ENCODE data around the gene IRF6.

The IRF6 gene

DNA sequence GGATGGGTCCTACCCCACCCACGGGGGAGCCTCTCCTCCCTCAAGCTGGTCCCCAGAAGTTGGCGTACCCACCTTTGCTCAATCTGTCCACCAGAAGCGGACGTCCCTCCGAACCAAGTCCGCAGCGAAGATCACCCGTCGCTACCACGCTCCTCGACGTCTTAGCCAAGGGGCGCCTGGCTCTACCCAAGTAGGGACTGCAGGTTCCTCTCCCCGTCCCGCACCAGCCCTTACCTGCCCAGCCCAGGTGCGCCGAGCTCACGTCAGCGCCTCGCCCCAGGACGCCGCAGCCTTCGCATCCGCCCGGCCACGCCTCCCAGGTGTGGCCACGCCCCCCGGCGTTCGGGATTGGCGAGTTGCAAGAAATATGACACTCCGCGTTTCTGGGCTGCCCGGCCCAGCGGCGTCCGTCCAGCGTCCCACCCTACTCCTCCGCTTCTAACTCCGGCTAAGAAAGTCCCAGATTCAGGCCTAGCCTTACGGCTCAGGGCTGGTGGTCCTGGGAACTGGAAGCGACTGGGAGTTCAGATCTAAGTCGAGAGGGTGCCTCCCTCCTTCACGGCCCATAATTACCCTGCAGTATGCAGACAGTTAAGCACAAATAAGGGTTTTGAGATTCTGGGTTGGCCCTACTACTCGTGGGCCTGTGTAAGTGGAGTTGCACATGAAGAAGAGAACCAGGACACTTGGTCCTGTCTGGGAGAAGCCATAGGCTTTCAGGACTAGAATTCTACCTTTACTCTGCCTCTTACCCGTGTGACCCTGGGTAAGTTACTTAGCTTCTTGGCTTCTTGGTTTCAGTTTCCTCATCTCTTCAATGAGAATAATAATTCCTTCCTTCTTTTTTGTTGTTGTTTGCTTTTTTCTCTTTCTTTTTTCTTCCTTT is at the start of gene IRF6:
Gene IRF6 (minus strand): TSS at position 268 of the 886 bp plus-strand sequence. CDS start 4,729 bp downstream, outside the sequence.
- peak in 1 of 2 donors; percentile 51 for DNase-seq (ENCODE audit: low read depth in 2 of 2)

DNA sequence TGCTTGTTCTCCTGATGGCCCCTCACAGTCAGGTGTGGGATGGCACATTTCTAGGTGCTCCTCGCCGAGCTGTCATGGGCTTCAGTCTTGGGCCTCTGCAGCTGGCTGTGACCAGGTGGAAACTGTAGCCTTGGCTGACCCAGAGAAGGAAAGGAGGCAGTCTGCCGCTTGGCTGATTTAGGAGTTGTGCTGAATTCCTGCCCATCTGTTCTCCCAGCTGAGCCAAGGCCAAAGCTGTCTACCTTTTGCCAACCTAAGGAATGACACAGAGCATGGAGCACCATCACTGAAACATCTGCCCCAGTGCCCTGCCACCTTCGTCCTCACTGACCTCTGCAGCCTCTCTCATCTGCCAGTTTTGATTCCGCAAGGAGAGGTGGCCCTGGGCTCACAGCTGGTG is 49.7 kb upstream of the IRF6 start:
- no peak for DNase-seq (ENCODE audit: low read depth in 2 of 2)

DNA sequence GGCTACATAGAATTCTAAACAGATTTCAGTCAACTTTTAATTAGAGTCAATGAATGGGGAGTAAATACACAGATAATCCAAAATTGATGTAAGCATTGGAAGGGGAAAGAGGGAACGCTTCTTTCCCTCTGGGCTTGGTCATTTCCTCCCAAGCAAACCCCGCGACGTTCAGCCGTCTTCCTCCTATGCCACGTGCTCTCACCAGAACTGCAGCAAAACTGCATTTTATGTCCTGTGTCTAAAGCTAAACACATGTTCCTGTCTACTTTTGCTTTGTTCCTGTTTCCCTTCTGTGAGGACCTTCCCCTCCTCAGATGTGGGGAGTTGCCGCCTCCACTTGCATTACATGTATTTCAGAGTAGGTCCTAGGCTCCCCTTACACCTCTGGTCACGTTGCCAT is 49.1 kb upstream of the IRF6 start:
- no peak for DNase-seq (ENCODE audit: low read depth in 2 of 2)

DNA sequence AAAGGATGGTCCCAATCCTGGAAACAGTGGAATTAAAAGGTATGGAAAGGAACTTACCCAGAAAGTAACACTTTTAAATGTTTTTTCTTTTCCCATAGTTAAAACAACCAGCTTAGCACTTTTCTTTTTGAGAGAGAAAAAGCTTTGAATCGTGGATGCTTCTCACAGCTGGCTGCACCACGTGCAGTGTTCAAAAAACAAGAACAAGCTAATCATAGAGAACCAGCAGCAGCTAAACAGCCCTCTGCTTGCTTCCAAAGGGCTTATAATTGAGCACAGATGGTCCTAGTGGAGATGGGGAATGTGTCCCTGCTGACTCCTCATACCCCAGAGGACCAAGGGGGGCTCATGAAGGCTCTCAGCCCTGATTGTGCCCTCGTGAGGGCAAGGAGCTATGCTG is 48.3 kb upstream of the IRF6 start:
- DNase-seq (ENCODE audit: low read depth in 2 of 2): no peak

DNA sequence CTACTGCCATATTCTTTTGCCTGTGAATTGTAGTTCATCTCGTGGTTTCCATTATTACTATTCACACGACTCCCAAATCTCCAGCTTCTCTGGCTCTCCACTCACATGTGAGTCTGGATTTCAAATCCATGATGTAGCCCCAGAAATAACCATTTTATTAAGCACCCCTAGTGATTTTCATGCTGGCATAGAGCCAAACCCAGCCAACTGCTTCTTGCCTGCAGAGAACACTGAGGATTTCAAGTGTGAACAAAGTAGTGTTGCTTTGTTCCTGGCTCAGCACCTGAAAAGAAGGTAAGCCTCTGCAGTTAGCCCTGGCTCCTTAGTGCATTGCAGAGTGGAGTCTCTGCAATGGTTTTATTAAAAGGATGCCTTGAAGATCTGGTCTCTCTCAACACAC is 47.7 kb upstream of the IRF6 start:
- no peak for DNase-seq (ENCODE audit: low read depth in 2 of 2)

DNA sequence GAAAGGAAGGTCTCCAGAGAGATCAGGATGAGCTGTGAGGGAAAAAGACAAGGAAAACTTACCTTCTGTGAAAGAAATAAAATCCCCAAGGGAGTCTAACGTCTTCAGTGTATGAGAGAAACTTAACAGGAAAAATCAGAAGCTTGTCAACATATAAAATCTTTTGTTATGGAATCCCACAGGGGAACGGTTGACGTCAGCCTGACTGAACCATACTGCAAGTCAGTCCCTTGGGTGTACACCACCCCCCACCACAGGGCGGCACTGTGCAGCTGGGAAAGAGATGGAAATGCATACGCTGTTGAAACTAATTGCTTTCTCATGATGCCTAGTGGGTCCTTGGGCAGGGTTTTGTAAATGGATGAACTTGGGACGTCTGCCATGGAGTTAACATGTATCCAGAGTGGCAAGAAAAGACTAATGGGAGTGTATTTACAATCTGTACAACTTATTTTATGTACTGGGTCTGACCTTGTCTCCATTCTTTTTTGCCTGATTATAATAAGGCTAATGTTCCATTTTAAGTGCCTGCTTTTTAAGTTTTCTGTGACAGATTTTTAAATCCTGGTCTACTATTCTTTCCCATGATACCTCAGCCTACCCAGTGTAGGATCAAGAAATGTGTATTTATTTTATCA is 44.5 kb upstream of the IRF6 start:
- DNase-seq (ENCODE audit: low read depth in 2 of 2): no peak

DNA sequence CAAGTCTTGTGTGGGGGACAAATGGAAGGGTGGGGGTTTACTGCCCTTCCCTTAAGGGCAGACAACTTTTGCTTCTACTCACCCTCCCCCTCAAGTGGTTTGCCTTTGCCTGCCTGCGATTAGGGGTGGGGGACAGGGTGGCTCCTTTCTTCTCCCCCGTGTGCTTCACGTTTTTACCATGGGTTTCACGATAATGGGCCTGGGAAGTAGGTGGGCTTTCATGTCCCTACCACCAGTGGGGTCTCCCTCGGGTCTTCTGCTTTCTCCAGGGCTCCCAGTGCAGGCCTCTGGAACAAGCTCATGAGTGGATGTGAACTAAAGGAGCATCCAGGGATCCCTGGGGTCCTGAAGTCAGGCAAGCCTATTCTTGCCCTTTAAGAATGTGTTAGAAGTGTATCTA is 43.4 kb upstream of the IRF6 start:
- DNase-seq (ENCODE audit: low read depth in 2 of 2): no peak

DNA sequence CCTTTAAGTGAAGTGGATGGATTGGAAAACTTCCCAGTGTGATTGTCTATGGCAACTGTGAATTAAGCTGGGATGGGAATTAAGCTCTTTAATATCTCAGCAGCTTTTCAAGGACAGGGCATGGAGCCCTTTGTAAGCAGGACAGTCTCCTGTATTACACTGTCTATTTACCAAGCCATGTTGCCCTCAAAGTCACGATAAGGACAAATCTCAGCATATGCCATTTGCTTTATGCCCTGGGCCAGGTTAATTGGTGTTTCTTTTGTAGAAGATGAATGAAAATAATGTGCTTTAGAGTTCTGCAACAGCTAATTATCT is 39.4 kb upstream of the IRF6 start:
- DNase-seq (ENCODE audit: low read depth in 2 of 2): no peak

DNA sequence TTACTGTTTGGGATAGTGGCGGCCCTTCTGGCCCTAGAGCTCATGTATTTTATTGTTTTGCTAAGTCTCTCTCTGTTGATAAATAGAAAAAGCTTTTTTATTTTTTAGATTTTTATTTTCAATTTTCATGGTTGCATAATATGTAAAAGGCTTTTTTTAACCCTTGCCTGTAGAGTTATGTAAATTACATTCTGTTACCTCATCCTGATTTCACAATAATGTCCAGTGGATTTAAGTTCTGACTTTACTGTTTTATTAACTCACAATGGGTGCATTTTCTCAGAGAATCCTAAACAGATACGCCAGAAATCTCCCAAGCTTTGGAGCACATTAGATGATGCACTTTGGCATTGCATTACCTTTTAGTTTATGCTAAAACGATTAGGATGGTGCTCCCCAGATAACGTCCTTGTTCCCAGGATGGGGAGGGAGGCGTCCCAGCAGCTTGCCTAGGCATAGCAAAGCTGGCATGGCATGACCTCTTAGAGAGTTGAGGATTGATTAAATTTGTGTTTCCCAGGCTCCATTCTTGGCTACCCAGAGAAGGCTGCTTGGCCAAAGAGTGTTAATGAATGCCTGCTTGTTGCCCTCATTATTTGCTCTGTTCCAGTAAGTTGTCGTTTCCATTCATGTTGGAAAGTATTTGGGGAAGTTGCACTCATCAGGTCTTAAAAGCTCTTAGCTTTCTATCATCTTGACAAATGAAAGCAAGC is 38.9 kb upstream of the IRF6 start:
- DNase-seq (ENCODE audit: low read depth in 2 of 2): no peak

DNA sequence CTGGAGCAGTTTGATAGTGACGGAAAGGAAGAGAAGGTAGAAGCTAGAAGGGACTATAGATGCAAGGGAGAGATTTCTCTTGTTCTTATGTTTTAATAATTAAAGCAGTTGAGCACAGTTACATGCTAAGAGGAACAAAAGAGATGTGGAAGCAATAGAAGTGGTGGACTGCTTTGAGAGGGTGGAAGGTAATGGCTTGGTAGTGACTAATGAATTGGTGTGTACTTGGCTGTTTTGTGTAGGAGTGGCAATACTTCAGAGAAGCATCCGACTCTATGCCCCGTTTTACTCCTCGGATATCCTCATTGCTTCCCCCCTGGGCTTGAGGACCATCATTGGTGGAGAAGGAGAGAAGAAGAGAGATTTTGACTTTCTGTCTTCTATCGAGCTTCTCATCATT is 34.7 kb upstream of the IRF6 start:
- no peak for DNase-seq (ENCODE audit: low read depth in 2 of 2)

DNA sequence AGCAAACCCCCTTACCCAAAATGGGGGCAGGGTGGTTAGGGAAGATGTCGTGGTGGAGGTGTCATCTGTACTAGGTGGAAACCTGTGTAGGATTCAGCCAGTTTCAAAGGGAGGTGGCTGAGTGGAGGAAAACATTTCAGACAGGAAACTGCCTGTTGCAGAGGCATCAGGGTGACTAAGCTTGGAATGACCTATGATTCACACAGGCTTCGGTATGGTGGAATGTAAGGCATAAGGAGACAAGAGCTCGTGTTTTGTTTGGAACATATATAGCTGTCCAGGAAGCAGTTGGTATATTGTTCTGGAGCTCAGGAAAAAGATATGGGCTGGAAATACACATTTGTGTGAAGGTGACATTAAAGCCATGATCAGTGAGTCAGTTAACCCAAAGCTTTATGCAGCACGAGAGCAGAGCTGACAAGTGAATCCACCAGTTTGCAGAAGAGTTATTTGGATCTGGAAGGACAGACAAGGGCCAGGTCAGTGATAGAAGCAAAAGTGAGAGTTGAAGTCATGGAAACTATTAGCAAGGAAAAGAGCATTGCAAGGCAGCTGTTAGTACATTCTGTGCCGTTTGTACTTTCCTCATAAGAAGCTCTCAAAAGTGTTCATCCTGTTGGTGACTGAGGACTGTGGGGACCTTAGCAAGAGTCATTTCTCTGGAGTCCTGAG is 34.1 kb upstream of the IRF6 start:
- no peak for DNase-seq (ENCODE audit: low read depth in 2 of 2)

DNA sequence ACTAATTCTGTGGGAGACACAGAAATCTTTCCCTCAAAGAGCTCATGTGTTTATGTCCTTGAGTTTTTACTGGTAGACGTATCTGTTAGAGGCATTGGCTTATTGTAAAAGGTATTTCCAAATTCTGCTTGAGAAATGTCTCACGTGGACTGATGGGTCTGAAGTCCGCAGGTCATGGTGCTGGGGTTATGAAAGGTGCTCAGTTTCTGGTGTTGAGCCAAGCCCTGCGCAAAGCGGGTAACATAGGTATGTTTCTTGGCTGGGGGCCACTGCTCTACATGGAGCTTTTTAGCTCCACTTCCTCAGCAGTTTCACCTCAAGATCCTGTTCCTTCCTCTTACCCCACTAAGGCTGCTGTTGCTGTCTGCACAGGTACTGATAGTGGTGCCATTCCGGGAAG is 32.6 kb upstream of the IRF6 start:
- no peak for DNase-seq (ENCODE audit: low read depth in 2 of 2)

DNA sequence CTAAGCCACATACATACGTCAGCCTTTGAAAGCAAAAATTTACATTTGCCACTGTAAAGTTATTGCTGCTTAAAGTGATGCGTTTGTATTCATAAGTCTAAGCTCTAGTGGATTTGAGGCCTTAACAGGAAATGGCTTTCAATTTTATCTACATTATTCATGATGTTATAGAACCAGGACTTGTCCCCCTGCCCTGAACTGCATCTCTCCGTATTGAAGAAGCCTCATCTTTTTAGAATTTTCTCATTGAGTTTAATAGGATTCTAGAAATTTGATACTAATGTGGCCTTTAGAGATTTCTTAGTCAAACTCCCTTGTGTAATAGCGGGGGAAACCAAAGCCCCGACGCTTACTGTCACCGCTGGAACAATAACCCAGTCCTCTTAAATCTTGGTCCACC is 31.7 kb upstream of the IRF6 start:
- DNase-seq (ENCODE audit: low read depth in 2 of 2): no peak

DNA sequence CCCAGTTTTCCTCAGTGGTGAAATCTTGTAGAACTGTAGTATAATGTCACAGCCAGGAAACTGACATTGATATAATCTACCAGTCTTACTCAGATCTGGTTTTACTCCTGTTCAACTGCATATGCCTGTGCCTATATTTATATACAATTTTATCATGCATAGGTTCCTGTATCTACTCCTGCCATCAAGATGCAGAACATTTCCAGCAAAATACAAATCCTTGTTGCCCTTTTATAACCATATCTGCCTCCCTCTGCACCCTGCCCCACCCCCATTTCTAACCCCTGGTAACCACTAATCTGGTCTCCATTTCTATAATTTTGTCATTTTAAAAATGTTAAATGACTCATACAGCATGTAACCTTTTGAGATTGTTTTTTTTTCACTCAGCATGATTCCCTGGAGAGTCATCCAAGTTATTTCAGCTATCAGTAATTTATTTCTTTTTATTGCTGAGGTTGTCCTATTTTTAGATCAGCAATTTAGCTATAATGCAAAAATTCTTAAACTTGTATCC is 29.9 kb upstream of the IRF6 start:
- DNase-seq (ENCODE audit: low read depth in 2 of 2): no peak

DNA sequence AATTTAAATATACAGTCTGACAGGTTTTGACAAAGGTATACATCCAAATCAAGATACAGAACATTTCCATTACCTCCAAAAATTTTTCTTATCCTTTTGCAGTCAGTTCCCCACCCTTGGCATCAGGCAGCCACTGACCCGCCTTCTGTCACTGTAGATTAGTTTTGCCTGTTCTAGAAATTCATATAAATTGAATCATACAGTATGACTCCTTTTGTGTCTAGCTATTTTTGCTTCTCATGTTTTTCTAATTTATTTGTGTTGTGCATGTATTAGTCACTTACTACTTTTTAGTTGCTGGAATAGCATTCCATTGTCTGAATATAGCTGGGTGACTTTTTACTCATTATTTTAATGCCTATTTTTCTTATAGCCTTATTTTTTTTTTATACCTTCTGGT is 25.7 kb upstream of the IRF6 start:
- no peak for DNase-seq (ENCODE audit: low read depth in 2 of 2)

DNA sequence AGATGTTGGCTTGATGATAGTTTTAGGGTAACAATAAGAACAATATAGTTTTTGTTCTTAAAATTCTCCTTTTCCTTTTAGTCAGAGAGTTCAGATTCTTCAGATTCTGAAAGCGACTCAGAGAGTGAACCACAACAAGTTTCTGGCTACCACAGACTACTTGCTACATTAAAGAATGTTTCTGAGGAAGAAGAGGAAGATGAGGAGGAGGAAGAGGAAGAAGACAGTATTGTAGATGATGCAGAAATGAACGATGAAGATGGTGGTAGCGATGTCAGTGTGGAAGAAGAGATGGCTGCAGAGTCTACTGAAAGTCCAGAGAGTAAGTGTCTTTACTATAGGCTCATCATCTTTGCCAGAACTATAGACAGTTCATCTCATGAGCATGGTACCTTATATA is 24.8 kb upstream of the IRF6 start:
- no peak for DNase-seq (ENCODE audit: low read depth in 2 of 2)

DNA sequence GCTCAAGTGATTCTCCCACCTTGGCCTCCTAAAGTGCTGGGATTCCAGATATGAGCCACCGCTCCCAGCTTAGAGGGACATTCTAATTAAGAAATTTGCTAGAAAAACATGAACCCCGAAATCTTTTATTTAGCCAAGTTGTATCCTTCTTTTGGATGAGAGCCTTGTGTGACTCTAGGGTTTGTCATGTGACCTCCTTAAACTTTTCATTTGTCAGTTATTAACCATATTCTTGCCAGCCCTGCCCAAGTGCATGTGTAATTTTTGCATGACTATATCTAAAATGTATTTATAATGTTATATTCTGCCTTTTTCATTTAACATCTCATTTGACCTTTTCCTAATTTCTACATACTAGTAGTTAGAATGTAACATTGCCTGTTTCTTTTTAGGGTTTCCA is 23.8 kb upstream of the IRF6 start:
- DNase-seq (ENCODE audit: low read depth in 2 of 2): no peak

DNA sequence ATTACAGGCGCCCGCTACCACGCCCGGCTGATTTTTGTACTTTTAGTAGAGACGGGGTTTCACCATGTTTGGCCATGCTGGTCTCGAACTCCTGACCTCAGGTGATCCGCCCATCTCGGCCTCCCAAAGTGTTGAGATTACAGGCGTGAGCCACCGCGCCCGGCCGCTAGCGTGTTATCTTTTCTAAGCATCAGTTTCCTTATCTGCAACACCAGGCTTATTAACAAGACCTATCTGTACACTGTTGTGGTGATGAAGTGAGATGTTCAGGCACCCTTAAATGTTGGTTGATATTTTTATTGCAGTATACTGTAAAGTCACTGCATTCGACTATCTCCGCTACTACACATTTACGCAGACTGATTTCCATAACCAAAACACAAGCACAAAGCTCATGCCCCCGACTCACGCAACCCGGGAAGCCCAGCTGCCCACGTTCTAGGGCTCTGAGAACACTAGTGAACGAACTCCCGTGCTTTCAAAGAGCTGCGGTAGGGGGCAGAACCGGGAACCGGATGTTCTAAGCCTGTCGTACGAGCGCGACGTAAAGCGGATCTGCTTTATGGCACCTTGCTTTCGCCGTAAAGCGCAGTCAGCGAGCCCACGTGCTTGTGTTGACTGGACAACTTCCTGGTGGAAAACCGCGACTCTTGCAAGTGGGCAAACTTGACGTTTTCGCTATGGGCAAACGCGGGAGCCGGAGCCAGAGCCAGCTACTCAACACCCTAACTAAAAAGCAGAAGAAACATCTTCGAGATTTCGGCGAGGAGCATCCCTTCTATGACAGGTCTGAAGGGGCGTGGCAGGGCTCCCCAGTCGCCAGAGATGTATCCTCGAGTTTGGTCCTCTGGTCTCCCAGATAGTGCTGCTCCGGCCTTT is 21.7 kb upstream of the IRF6 start, which contains the start of gene UTP25:
Gene UTP25 (plus strand): TSS at position 589 of the 879 bp plus-strand sequence. CDS start 92 bp downstream, at position 681.
- peak; percentile 74 to 82 for DNase-seq (ENCODE audit: low read depth in 2 of 2)

DNA sequence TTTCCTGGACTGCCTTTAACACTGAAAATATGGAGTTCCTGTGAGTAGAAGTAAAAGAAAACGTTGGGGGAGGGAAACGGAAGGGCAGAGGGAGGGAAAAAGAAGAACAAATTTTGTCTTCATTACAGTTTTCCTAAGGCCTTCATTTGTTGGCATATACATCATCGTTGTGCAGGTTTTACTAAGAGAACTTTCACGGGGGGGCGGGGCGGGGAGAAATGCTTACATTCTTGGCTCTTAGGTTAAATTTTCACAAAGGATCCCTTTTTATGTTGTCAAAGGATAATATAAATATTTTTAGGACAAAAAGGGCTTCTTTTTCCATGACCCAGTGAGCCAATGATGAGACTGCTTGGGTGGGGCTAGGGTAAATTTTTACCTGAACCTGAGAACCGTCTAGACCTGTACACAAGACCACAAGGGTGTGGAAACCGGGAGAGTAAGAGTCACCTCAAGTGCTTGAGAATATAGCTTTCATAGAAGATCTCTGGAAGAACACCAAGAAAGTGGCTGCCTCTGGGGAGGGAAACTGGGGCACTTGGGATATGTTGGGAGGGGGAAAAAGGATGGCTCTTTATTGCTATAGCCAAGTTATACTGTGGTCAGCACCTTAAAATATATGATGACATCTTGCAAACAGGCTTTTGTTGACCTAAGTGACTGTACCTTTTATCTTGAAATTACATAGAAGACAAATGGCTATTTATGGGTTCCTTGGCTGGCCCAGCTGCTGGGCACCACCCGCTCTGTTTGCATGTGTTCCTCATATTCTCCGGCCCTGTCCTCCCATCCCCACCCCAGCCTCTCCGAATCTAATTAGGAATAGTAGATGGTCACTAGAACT is 19.9 kb upstream of the IRF6 start:
- DNase-seq (ENCODE audit: low read depth in 2 of 2): no peak

Measured in stimulated activated CD4-positive, alpha-beta T cell treated with anti-CD3 and anti-CD28 coated beads, Interleukin-1b, Interleukin-23, amount 100 ng/mL, for 1 hour (primary cell).